Esophagus squamous epithelium (tissue), 5 donors: Measurements from ENCODE around the gene CFB. TPM values are rescaled to one million over a fixed set of nuclear protein-coding genes. Genes with fewer than 3 reads are reported as not detected.
"Not testable (repeated sequence)": the region's sequence is repeated elsewhere in the genome, so short reads cannot be mapped to it uniquely, and the experiment has no call there.

Source experiments
- DNase-seq: peaks from one replicate; lab custom pipeline; 2025; lab: John Stamatoyannopoulos, UW
- H3K27ac ChIP-seq, 4 donors: fragments of 200-600 bp; sonication (generic); one replicate each; pipeline ENCODE4 v1.5.1; 2016 to 2019; ENCODE audit warnings: mild to moderate bottlenecking in 1 of 4
- H3K27me3 ChIP-seq, 4 donors: fragments of 200-600 bp; sonication (generic); 1 replicate in 3 of 4; 2 replicates in 1 of 4; pipeline versions ENCODE4 v1.5.1 to v1.6.0; 2017 to 2021; ENCODE audit warnings: antibody characterized with exemption in 1 of 4
- H3K36me3 ChIP-seq, 3 donors: fragments of 200-600 bp; sonication (generic); one replicate each; pipeline ENCODE4 v1.5.1; 2016 to 2019
- H3K4me1 ChIP-seq, 3 donors: fragments of 200-600 bp; sonication (generic); one replicate each; pipeline ENCODE4 v1.5.1; 2017 to 2019
- H3K4me3 ChIP-seq, 4 donors: fragments of 200-600 bp; sonication (generic); 1 replicate in 3 of 4; 2 replicates in 1 of 4; pipeline ENCODE4 v1.5.1; 2016 to 2019; ENCODE audit warnings: mild to moderate bottlenecking in 2 of 4, moderate library complexity in 1 of 4
- H3K9me3 ChIP-seq, 3 donors: fragments of 200-600 bp; sonication (generic); one replicate each; pipeline ENCODE4 v1.5.1; 2016 to 2019
- CTCF ChIP-seq, 6 experiments: fragments of 450-650 bp in 4 of 6; fragments of 200-600 bp in 2 of 6; sonication (generic) in 2 of 6; IDR thresholded peaks; one replicate each; pipeline ENCODE4 v1.5.1; 2016 to 2019; ENCODE audit warnings: antibody characterized with exemption in 6 of 6, mild to moderate bottlenecking in 4 of 6, moderate library complexity in 4 of 6
- POLR2A ChIP-seq, 4 donors: fragments of 450-650 bp; IDR thresholded peaks; one replicate each; pipeline ENCODE4 v1.6.1; 2017; ENCODE audit warnings: antibody characterized with exemption in 4 of 4, mild to moderate bottlenecking in 4 of 4, moderate library complexity in 3 of 4
- WGBS, 2 donors: methylation state at CpG; one replicate each; pipeline ENCODE4 v1.1.5; 2018; 5-methylcytosine and 5-hydroxymethylcytosine counted together
- intact Hi-C: fragments of 100-400 bp; cut with DNase I; formaldehyde crosslinking; loops from one replicate; pipeline ENCODE4 v1.15.0; 2022
- total RNA-seq, 4 donors: library from RNA; depleted of rRNA; stranded (reverse); fragments of >200 nt; gene quantifications; one replicate each; pipeline ENCODE4 v1.1.0, GENCODE V29; 2016
- donor health status: DM: yes; HTN: yes; CAD: no.

The CFB gene
- total RNA-seq, 4 donors from 2014 or later: 10.4 to 81.1 (median 22.4) TPM

DNA sequence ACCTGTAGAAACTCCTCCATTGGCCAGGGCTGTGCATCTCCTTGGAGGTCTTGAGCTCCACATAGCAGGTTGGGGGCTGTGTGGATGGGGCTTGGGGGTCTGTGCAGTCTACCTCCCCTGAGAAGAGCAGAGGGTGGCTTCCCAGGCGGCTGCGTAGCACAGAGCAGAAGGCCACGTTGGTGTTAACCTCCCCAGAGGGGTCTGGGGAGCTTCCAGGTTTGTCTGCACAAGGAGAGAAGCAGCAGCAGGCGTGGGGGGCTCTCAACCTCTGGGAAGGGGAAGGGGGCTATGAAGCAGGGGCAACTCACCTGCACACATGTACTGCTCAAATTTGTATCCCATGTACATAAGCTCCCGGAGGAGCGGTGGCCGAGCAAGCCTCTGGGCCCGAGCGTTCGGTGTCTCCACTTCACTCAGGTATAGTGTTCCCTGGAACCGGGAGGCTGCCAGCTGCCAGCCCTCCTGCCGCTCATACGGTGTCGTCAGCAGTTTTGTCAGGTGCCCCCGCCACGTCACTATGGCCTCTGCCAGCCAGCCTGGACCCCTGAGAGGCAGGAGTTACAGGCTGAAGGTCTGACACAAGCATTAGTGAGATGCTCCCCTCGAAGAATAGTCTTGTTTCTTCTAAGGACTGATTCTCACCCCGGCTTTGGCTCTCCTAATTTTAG is 24.8 kb downstream of the CFB start:
- WGBS, 2 donors: 70 to 81% methylated on average over 11 to 12 of the region's 18 CpGs

GRCh38 chr6:31971279-31971992 is 25.5 kb downstream of the CFB start:
- H3K27me3 ChIP-seq: no peaks in the 10 kb centered on the region
- peaks cover 23 to 44% (median 27%) of the 10 kb centered on the region in 3 donors for H3K36me3 ChIP-seq
- peak overlapping the region; percentile 66 to 81 (median 78) for H3K4me3 ChIP-seq
- DNase-seq: no peak
- H3K4me1 ChIP-seq: peaks cover 13 to 39% (median 22%) of the 10 kb centered on the region in 3 donors
- TF ChIP-seq POLR2A (IDR thresholded peaks at IDR 0.05): no peak
- peak in 1 of 6 experiments; percentile 9 for TF ChIP-seq CTCF (IDR thresholded peaks at IDR 0.05)
- no peaks in the 10 kb centered on the region for H3K9me3 ChIP-seq
- H3K27ac ChIP-seq: peak overlapping the region; percentile 95 to 99 (median 98)
- intact Hi-C loops: no loop called here
- WGBS, 2 donors: 18 to 19% methylated on average over 18 of the region's 29 CpGs

More for the DNA sequence above, 24.8 kb downstream of the CFB start:
- Histone ChIP-seq H3K4me1 (peaks cover 13 to 39% (median 22%) of the 10 kb centered on the region in 3 donors), H3K4me3 (peak overlapping the region; percentile 66 to 81 (median 78)), H3K27me3 (no peaks in the 10 kb centered on the region), H3K27ac (peak overlapping the region; percentile 95 to 99 (median 98)), H3K36me3 (peaks cover 27 to 51% (median 27%) of the 10 kb centered on the region in 3 donors), H3K9me3 (no peaks in the 10 kb centered on the region)
- DNase-seq: no peak
- intact Hi-C loops: no loop called here
- TF ChIP-seq POLR2A (IDR thresholded peaks at IDR 0.05) (no peak), CTCF (IDR thresholded peaks at IDR 0.05) (no peak)

DNA sequence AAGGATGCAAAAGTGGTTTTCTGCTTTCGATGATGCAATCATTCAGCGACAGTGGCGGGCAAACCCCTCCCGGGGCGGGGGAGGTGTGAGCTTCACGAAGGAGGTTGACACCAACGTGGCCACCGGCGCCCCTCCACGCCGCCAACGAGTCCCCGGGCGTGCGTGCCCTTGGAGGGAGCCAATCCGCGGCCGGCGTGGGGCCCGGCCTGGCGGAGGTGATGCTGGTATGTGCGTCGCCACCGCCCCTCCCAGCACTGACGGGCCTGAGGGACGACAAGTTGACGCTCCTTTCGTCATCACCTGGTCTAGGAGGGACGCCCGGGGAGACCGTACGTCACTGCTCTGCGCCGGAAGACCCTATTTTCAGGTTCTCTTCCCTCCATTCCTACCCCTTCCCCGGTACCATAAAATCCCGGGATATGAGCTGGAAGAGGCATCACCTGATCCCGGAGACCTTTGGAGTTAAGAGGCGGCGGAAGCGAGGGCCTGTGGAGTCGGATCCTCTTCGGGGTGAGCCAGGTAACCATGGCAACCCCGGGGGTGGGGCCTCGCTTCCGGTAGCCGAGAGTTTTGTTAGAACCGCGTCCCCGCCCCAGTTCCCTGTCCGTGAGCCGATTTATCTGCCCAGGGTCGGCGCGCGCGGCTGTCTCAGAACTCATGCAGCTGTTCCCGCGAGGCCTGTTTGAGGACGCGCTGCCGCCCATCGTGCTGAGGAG is 26.3 kb downstream of the CFB start, which contains the start of gene DXO:
TSS of gene DXO (minus strand) at position 146 of the 716 bp plus-strand sequence. CDS start 463 bp downstream, outside the sequence.
- Histone ChIP-seq H3K27me3 (no peaks in the 10 kb centered on the region), H3K4me3 (peak within 1 kb of the TSS; percentile 66 to 81 (median 78)), H3K9me3 (no peaks in the 10 kb centered on the region), H3K4me1 (peaks cover 13 to 39% (median 22%) of the 10 kb centered on the region in 3 donors), H3K36me3 (peaks cover 18 to 36% (median 22%) of the 10 kb centered on the region in 3 donors), H3K27ac (peak within 1 kb of the TSS; percentile 95 to 99 (median 98))
- DNase-seq: peak; percentile 89
- intact Hi-C loops: no loop called here
- TF ChIP-seq POLR2A (IDR thresholded peaks at IDR 0.05) (peak in 3 of 4 donors; percentile 57 to 67 (median 57)), CTCF (IDR thresholded peaks at IDR 0.05) (no peak)
- 0% methylated on average over 7 to 20 of the region's 62 CpGs for WGBS, 2 donors

GRCh38 chr6:31972709-31973350 is 26.9 kb downstream of the CFB start:
- peaks cover 13 to 39% (median 22%) of the 10 kb centered on the region in 3 donors for H3K4me1 ChIP-seq
- peak overlapping the region; percentile 66 to 81 (median 78) for H3K4me3 ChIP-seq
- intact Hi-C loops: no loop called here
- peaks cover 14 to 30% (median 16%) of the 10 kb centered on the region in 3 donors for H3K36me3 ChIP-seq
- no peaks in the 10 kb centered on the region for H3K9me3 ChIP-seq
- DNase-seq: no peak
- peak overlapping the region; percentile 95 to 99 (median 98) for H3K27ac ChIP-seq
- TF ChIP-seq POLR2A (IDR thresholded peaks at IDR 0.05): no peak
- TF ChIP-seq CTCF (IDR thresholded peaks at IDR 0.05): no peak
- WGBS, 2 donors: 17 to 18% methylated on average over 7 of the region's 19 CpGs
- H3K27me3 ChIP-seq: no peaks in the 10 kb centered on the region

- intact Hi-C loops, DNase-seq, H3K9me3 ChIP-seq, H3K27ac ChIP-seq, H3K4me3 ChIP-seq, H3K27me3 ChIP-seq: not testable (repeated sequence)
- no CpG with 5 or more reads among the region's 30 CpGs for WGBS, 2 donors
- H3K36me3 ChIP-seq: peaks cover 0 to 22% (median 0%) of the 10 kb centered on the region in 3 donors
- peaks cover 9 to 24% (median 14%) of the 10 kb centered on the region in 3 donors for H3K4me1 ChIP-seq
These were observed 30.2 kb downstream of the CFB start for GRCh38 chr6:31976065-31976464.
